H1 (cell line): Measurements from ENCODE around the gene GCKR. TPM values are rescaled to one million over a fixed set of nuclear protein-coding genes. Genes with fewer than 3 reads are reported as not detected.

Experiments used
- CTCF ChIA-PET: fragments of 300-600 bp; sonication (Branson Sonifier 250); formaldehyde crosslinking; loops from one replicate; lab custom pipeline; 2021; ENCODE audit not compliant: partially characterized antibody; lab: Charles Lee
- POLR2A ChIA-PET: fragments of 300-600 bp; sonication (Branson Sonifier 250); formaldehyde crosslinking; loops from one replicate; lab custom pipeline; 2021; ENCODE audit warnings: inconsistent platforms; ENCODE audit not compliant: partially characterized antibody; lab: Charles Lee
- DNase-seq, 2 experiments: peaks; one replicate each; pipeline versions ENCODE4 v3.0.0 to v3.0.0-alpha.2; 2010 to 2022; ENCODE audit warnings: low spot score in 2 of 2, low read depth in 1 of 2, mixed read lengths in 1 of 2
- FAIRE-seq: peaks from 2 replicates; lab custom pipeline; 2011; peaks lifted over from hg19 to GRCh38; lab: Jason Lieb, UNC
- H2AFZ ChIP-seq: 2 replicates; pipeline ENCODE4 v1.8.1; 2012; ENCODE audit warnings: low read length, inconsistent platforms
- H2AK5ac ChIP-seq: 2 replicates; pipeline ENCODE4 v1.6.1; 2013; ENCODE audit warnings: low read depth, low read length
- H2BK120ac ChIP-seq: replicated peaks from 2 replicates; pipeline ENCODE3; 2013; ENCODE audit warnings: low read depth, low read length, inconsistent platforms
- H2BK12ac ChIP-seq: 2 replicates; pipeline ENCODE4 v1.6.1; 2013; ENCODE audit warnings: low read depth, low read length
- H2BK15ac ChIP-seq: 2 replicates; pipeline ENCODE4 v1.6.1; 2013; ENCODE audit warnings: low read length
- H2BK20ac ChIP-seq: 2 replicates; pipeline ENCODE4 v1.6.1; 2013; ENCODE audit warnings: low read length
- H2BK5ac ChIP-seq: 2 replicates; pipeline ENCODE4 v1.6.1; 2013; ENCODE audit warnings: low read depth, low read length
- H3K14ac ChIP-seq: 2 replicates; pipeline ENCODE4 v1.6.1; 2013; ENCODE audit warnings: inconsistent platforms; ENCODE audit not compliant: insufficient read length
- H3K18ac ChIP-seq: 2 replicates; pipeline ENCODE4 v1.6.1; 2013; ENCODE audit warnings: low read length; ENCODE audit errors: extremely low read depth
- H3K23ac ChIP-seq: 2 replicates; pipeline ENCODE4 v1.6.1; 2013; ENCODE audit warnings: inconsistent platforms; ENCODE audit not compliant: insufficient read length
- H3K23me2 ChIP-seq: 2 replicates; pipeline ENCODE4 v1.6.1; 2013; ENCODE audit warnings: low read depth, low read length
- H3K27ac ChIP-seq: 2 replicates; pipeline ENCODE4 v1.6.1; 2011; ENCODE audit warnings: low read depth, low read length, inconsistent platforms
- H3K27me3 ChIP-seq, 4 experiments: replicated peaks in 1 of 4; 1 replicate in 1 of 4; 2 replicates in 3 of 4; pipeline versions ENCODE4 v1.6.1 to v1.8.1; 2011 to 2013; ENCODE audit warnings: low read length in 3 of 4, mild to moderate bottlenecking in 3 of 4, inconsistent platforms in 2 of 4, mixed read lengths in 2 of 4, moderate library complexity in 1 of 4; ENCODE audit not compliant: control insufficient read depth in 3 of 4, insufficient read depth in 3 of 4; ENCODE audit errors: extremely low read depth in 1 of 4
- H3K36me3 ChIP-seq, 4 experiments: 2 replicates each; pipeline versions ENCODE4 v1.6.1 to v1.8.1; 2011 to 2013; ENCODE audit warnings: mild to moderate bottlenecking in 4 of 4, low read length in 3 of 4, moderate library complexity in 2 of 4, control low read depth in 1 of 4, inconsistent platforms in 1 of 4; ENCODE audit not compliant: insufficient read depth in 4 of 4, control insufficient read depth in 2 of 4
- H3K4ac ChIP-seq: replicated peaks from 2 replicates; pipeline ENCODE3; 2013; ENCODE audit warnings: low read length, low read depth, mixed read lengths, inconsistent platforms; ENCODE audit not compliant: insufficient read length
- H3K4me1 ChIP-seq, 4 experiments: replicated peaks in 1 of 4; 1 replicate in 1 of 4; 2 replicates in 3 of 4; pipeline versions ENCODE4 v1.6.1 to v1.8.1; 2011 to 2013; ENCODE audit warnings: low read length in 3 of 4, inconsistent platforms in 2 of 4, mixed read lengths in 1 of 4; ENCODE audit not compliant: insufficient read depth in 4 of 4, control insufficient read depth in 3 of 4
- H3K4me2 ChIP-seq, 2 experiments: 2 replicates each; pipeline versions ENCODE4 v1.6.1 to v1.8.1; 2011 to 2013; ENCODE audit warnings: low read depth in 2 of 2, low read length in 2 of 2, control low read depth in 1 of 2, inconsistent platforms in 1 of 2, mild to moderate bottlenecking in 1 of 2; ENCODE audit not compliant: insufficient read depth in 1 of 2
- H3K4me3 ChIP-seq, 4 experiments: fragments of 200-600, 300-600 bp in 1 of 4; sonication (generic), shearing (Covaris generic), sonication (Bioruptor Twin) in 1 of 4; 2 replicates each; pipeline versions ENCODE4 v1.5.1 to v1.8.1; 2011 to 2016; ENCODE audit warnings: low read length in 4 of 4, low read depth in 3 of 4, control low read depth in 2 of 4, inconsistent platforms in 2 of 4, mild to moderate bottlenecking in 2 of 4, mixed read lengths in 1 of 4, moderate library complexity in 1 of 4; ENCODE audit not compliant: insufficient read depth in 2 of 4; ENCODE audit errors: extremely low read depth in 1 of 4
- H3K56ac ChIP-seq: replicated peaks from 2 replicates; pipeline ENCODE3; 2013; ENCODE audit warnings: low read depth, mild to moderate bottlenecking, mixed read lengths, low read length, inconsistent platforms; ENCODE audit not compliant: insufficient read length
- H3K79me1 ChIP-seq: 2 replicates; pipeline ENCODE4 v1.6.1; 2013; ENCODE audit warnings: low read depth, low read length, control low read depth
- H3K79me2 ChIP-seq, 2 experiments: 2 replicates each; pipeline versions ENCODE4 v1.6.1 to v1.8.1; 2012 to 2013; ENCODE audit warnings: low read length in 2 of 2, mild to moderate bottlenecking in 2 of 2, inconsistent platforms in 1 of 2; ENCODE audit not compliant: insufficient read depth in 2 of 2, control insufficient read depth in 1 of 2
- H3K9ac ChIP-seq, 4 experiments: replicated peaks in 1 of 4; 1 replicate in 1 of 4; 2 replicates in 3 of 4; pipeline versions ENCODE4 v1.6.1 to v1.8.1; 2011 to 2013; ENCODE audit warnings: low read depth in 3 of 4, low read length in 3 of 4, control low read depth in 2 of 4, mild to moderate bottlenecking in 2 of 4, moderate library complexity in 2 of 4, inconsistent platforms in 1 of 4; ENCODE audit errors: extremely low read depth in 1 of 4
- H3K9me3 ChIP-seq, 2 experiments: 2 replicates each; pipeline versions ENCODE4 v1.6.1 to v1.8.1; 2012 to 2013; ENCODE audit warnings: mild to moderate bottlenecking in 2 of 2, moderate library complexity in 2 of 2, control low read depth in 1 of 2, inconsistent platforms in 1 of 2, low read depth in 1 of 2, low read length in 1 of 2, mixed read lengths in 1 of 2; ENCODE audit not compliant: insufficient read depth in 2 of 2
- H4K20me1 ChIP-seq, 2 experiments: replicated peaks in 1 of 2; 2 replicates each; pipeline versions ENCODE3 to v1.8.1; 2011 to 2013; ENCODE audit warnings: inconsistent platforms in 2 of 2, low read length in 2 of 2, mild to moderate bottlenecking in 1 of 2; ENCODE audit not compliant: insufficient read depth in 2 of 2, control insufficient read depth in 1 of 2
- H4K5ac ChIP-seq: 2 replicates; pipeline ENCODE4 v1.6.1; 2013; ENCODE audit warnings: low read length, low read depth, mixed read lengths, inconsistent platforms; ENCODE audit not compliant: insufficient read length
- H4K8ac ChIP-seq: 2 replicates; pipeline ENCODE4 v1.8.0; 2013; ENCODE audit warnings: mild to moderate bottlenecking, moderate library complexity, low read length, inconsistent platforms; ENCODE audit not compliant: insufficient read depth; ENCODE audit errors: extremely low read depth
- H4K91ac ChIP-seq: replicated peaks from 2 replicates; pipeline ENCODE3; 2013; ENCODE audit warnings: low read length, mixed read lengths, inconsistent platforms; ENCODE audit not compliant: insufficient read length
- EP300 ChIP-seq, 2 experiments: IDR thresholded peaks; 1 replicate in 1 of 2; 2 replicates in 1 of 2; pipeline ENCODE4 v1.6.1; 2011 to 2012; ENCODE audit warnings: low read depth in 2 of 2, low read length in 2 of 2, mild to moderate bottlenecking in 2 of 2, borderline replicate concordance in 1 of 2, inconsistent platforms in 1 of 2, moderate library complexity in 1 of 2
- JUN ChIP-seq: IDR thresholded peaks from 2 replicates; pipeline ENCODE4 v1.6.1; 2011; ENCODE audit warnings: low read depth, mild to moderate bottlenecking, improper control_type of control experiment, low read length
- RBBP5 ChIP-seq: IDR thresholded peaks from 2 replicates; pipeline ENCODE4 v1.7.1; 2012; ENCODE audit warnings: low read depth, mild to moderate bottlenecking, inconsistent platforms, low read length, moderate library complexity, borderline replicate concordance
- SAP30 ChIP-seq: fragments of 300-600 bp; sonication (generic); IDR thresholded peaks from 2 replicates; pipeline ENCODE4 v1.7.1; 2012; ENCODE audit warnings: low read length, moderate library complexity, mild to moderate bottlenecking, inconsistent platforms; ENCODE audit not compliant: insufficient read depth, insufficient replicate concordance
- WGBS, 2 experiments: shearing (Covaris generic) in 1 of 2; methylation state at CpG; one replicate each; pipeline versions ENCODE4 v1.1.6 to v1.1.7; 2013 to 2015; ENCODE audit warnings: low lambda C conversion rate in 2 of 2, mixed read lengths in 2 of 2, inconsistent platforms in 1 of 2, low coverage in 1 of 2, missing lambda C conversion rate in 1 of 2; ENCODE audit not compliant: insufficient replicate concordance in 2 of 2, insufficient coverage in 1 of 2, insufficient read length in 1 of 2; ENCODE audit errors: extremely low coverage in 1 of 2, missing lambda C conversion rate in 1 of 2; 5-methylcytosine and 5-hydroxymethylcytosine counted together
- polyA plus RNA-seq, 7 experiments: library from polyadenylated mRNA; depleted of rRNA in 3 of 7; stranded (reverse) in 5 of 7; unstranded in 2 of 7; fragments of >200 nt in 5 of 7; fragments of 200-250 nt in 2 of 7; gene quantifications; 1 replicate in 5 of 7; 2 replicates in 1 of 7; 4 replicates in 1 of 7; pipeline versions ENCODE4 v1.2.1 to v1.2.3, GENCODE V29; 2011 to 2013; ENCODE audit warnings: missing spikeins in 2 of 7, mixed read lengths in 2 of 7
- total RNA-seq: library from RNA; stranded (reverse); fragmentation: NEBNext Ultra II Directional; extraction: Animal tissue kit (Norgen Biotek cat#: 25700); gene quantifications from 2 replicates; pipeline ENCODE4 v1.2.1, GENCODE V29; 2021

The GCKR gene
- total and polyA plus RNA-seq, 2 of the 8 experiments (the other 6 are each of a cell fraction or from before 2014, with no cell fraction given) = 0.30 to 1.2 TPM

GRCh38 chr2:27537287-27537686 lies 40.6 kb downstream of the GCKR start:
- CTCF ChIA-PET = no interaction called here
- no peak for DNase-seq
- no peak overlapping the region for H2AK5ac ChIP-seq
- WGBS, 2 experiments = 83% methylated on average over 4 of the region's 4 CpGs; no CpG with 5 or more reads in 1 of the 2 experiments
- H2BK5ac ChIP-seq = no peak overlapping the region
- H3K9me3 ChIP-seq = peaks cover 0 to 7% of the 10 kb centered on the region in 2 experiments; a peak in 1 of 4 replicates
- no peak overlapping the region for H3K18ac ChIP-seq
- H3K23ac ChIP-seq = no peak overlapping the region
- no peaks in the 10 kb centered on the region for H3K79me1 ChIP-seq
- H4K91ac ChIP-seq = no peak overlapping the region
- TF ChIP-seq SAP30 (no peak), JUN (no peak), RBBP5 (no peak), EP300 (IDR thresholded peaks at IDR 0.05; ENCODE audit: borderline replicate concordance in 1 of 2, low read depth in 2 of 2, low read length in 2 of 2) (no peak)
- no peak overlapping the region for H3K9ac ChIP-seq
- no peaks in the 10 kb centered on the region for H3K79me2 ChIP-seq
- no peak overlapping the region for H2BK12ac ChIP-seq
- H3K27ac ChIP-seq = no peak overlapping the region
- no peaks in the 10 kb centered on the region for H3K36me3 ChIP-seq
- no peak overlapping the region for H2BK120ac ChIP-seq
- no peak overlapping the region for H4K5ac ChIP-seq
- H3K4me3 ChIP-seq = no peak overlapping the region
- H3K4me1 ChIP-seq = no peaks in the 10 kb centered on the region
- no peak overlapping the region for H2AFZ ChIP-seq
- H4K8ac ChIP-seq = no peak overlapping the region
- H2BK20ac ChIP-seq = no peak overlapping the region
- H3K14ac ChIP-seq = no peak overlapping the region
- H3K27me3 ChIP-seq = no peaks in the 10 kb centered on the region
- FAIRE-seq = no peak
- no peak overlapping the region for H2BK15ac ChIP-seq
- no peak overlapping the region for H3K56ac ChIP-seq
- H4K20me1 ChIP-seq = no peaks in the 10 kb centered on the region
- no peak overlapping the region for H3K4ac ChIP-seq
- H3K4me2 ChIP-seq = no peak overlapping the region
- POLR2A ChIA-PET = interaction anchor here (1.5 kb wide), 1 partner anchor 45 kb away, joined by 6 read pairs; the partner anchor contains the start of gene ZNF512
- H3K23me2 ChIP-seq = no peaks in the 10 kb centered on the region
